Small intestine (tissue), 7 donors: ENCODE results near the gene CILP2. TPM values are rescaled to one million over a fixed set of nuclear protein-coding genes. Genes with fewer than 3 reads are reported as not detected.
A peak's percentile ranks its signal among the peaks of the same experiment; 100 is the strongest.

ENCODE experiments used
- DNase-seq, 2 donors: peaks; one replicate each; pipeline versions ENCODE4 v3.0.0 to v3.0.0-alpha.2; 2013
- FAIRE-seq: peaks from 2 replicates; lab custom pipeline; 2012; peaks lifted over from hg19 to GRCh38; lab: Jason Lieb, UNC
- H3K27ac ChIP-seq, 3 donors: one replicate each; pipeline ENCODE4 v1.5.1; 2013; ENCODE audit warnings: low read length in 2 of 3, mild to moderate bottlenecking in 2 of 3, control low read depth in 1 of 3, inconsistent platforms in 1 of 3, low read depth in 1 of 3, moderate library complexity in 1 of 3
- H3K27me3 ChIP-seq, 3 donors: one replicate each; pipeline ENCODE4 v1.6.1; 2013; ENCODE audit warnings: low read length in 3 of 3, inconsistent platforms in 1 of 3; ENCODE audit not compliant: control insufficient read depth in 3 of 3, insufficient read depth in 3 of 3
- H3K36me3 ChIP-seq, 3 donors: one replicate each; pipeline ENCODE4 v1.6.1; 2013; ENCODE audit warnings: low read length in 3 of 3, inconsistent platforms in 1 of 3, low read depth in 1 of 3, mild to moderate bottlenecking in 1 of 3, moderate library complexity in 1 of 3; ENCODE audit not compliant: control insufficient read depth in 3 of 3, insufficient read depth in 2 of 3
- H3K4me1 ChIP-seq, 3 donors: one replicate each; pipeline ENCODE4 v1.6.1; 2013; ENCODE audit warnings: low read length in 2 of 3, inconsistent platforms in 1 of 3, low read depth in 1 of 3, mild to moderate bottlenecking in 1 of 3, moderate library complexity in 1 of 3; ENCODE audit not compliant: control insufficient read depth in 3 of 3, insufficient read depth in 2 of 3
- H3K4me3 ChIP-seq, 3 donors: one replicate each; pipeline ENCODE4 v1.5.1; 2013; ENCODE audit warnings: low read length in 3 of 3, control low read depth in 1 of 3, inconsistent platforms in 1 of 3, low read depth in 1 of 3, mild to moderate bottlenecking in 1 of 3, moderate library complexity in 1 of 3
- H3K9me3 ChIP-seq, 2 donors: one replicate each; pipeline ENCODE4 v1.6.1; 2013; ENCODE audit warnings: low read depth in 1 of 2, low read length in 1 of 2; ENCODE audit not compliant: control insufficient read depth in 2 of 2, insufficient read depth in 1 of 2
- WGBS, 3 donors: extraction: QIAGEN DNeasy Blood & Tissue Kit; methylation state at CpG; one replicate each; pipeline ENCODE4 v1.1.7; 2013; 5-methylcytosine and 5-hydroxymethylcytosine counted together
- polyA plus RNA-seq, 4 donors: library from polyadenylated mRNA; stranded (reverse) in 3 of 4; unstranded in 1 of 4; fragments of 200-250 nt in 3 of 4; fragments of 120-200 nt in 1 of 4; gene quantifications; one replicate each; pipeline versions ENCODE4 v1.2.1 to v1.2.3, GENCODE V29; 2013
- donor health status: healthy with polysubstance abuse.
- donor health status: control.
- donor health status: control.
- donor health status: Bipolar disorder and iron deficiency.
- donor health status: healthy.

Gene CILP2
- polyA plus RNA-seq, 4 donors = 0.09 to 0.13 TPM; not detected in 2

DNA sequence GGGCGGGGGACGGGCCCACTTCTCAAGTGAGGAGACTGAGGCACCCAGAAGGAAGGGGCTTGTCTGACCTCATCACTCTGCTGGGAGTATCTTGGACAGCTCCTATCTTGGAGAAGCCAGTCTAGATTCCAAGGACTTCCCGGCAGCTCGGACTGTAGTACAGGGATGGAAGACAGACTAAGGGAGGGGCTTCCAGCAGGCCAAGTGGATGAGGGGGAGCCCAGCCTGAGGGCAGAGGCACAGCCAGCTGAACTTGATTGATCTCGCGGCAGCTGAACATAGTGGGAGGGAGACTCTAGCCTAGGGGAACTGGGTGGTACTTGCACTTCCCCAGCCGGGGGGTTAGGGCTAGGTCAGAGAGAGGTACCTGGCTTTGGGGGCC is 711 bp downstream of the CILP2 start:
- peaks cover 2 to 7% (median 5%) of the 10 kb centered on the region in 3 donors for H3K4me1 ChIP-seq
- H3K27me3 ChIP-seq = peaks cover 3 to 51% (median 5%) of the 10 kb centered on the region in 3 donors
- no peak overlapping the region for H3K27ac ChIP-seq
- FAIRE-seq (no peak), DNase-seq (no peak)
- H3K4me3 ChIP-seq = no peak overlapping the region
- H3K9me3 ChIP-seq = no peaks in the 10 kb centered on the region
- no peaks in the 10 kb centered on the region for H3K36me3 ChIP-seq
- 18 to 31% (median 22%) methylated on average over 7 of the region's 7 CpGs for WGBS, 3 donors

DNA sequence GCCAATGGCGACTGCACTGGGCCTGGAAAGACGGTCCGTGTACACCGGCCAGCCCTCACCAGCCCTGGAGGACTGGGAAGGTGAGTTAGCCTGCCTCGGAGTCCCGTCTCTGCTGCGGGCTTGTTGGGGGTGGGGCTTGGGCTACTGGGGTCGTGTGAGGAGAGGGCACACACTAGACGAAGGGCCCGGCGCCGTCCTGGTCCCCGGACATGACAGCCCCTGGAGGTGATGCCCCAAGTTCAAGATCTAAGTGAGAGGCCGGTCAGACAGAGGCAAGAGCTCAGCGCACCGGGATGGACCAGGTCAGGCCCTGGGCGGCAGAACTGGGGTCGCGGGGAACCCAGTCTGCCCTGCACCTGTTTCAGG is 1.6 kb downstream of the CILP2 start:
- peaks cover 3 to 51% (median 5%) of the 10 kb centered on the region in 3 donors for H3K27me3 ChIP-seq

DNA sequence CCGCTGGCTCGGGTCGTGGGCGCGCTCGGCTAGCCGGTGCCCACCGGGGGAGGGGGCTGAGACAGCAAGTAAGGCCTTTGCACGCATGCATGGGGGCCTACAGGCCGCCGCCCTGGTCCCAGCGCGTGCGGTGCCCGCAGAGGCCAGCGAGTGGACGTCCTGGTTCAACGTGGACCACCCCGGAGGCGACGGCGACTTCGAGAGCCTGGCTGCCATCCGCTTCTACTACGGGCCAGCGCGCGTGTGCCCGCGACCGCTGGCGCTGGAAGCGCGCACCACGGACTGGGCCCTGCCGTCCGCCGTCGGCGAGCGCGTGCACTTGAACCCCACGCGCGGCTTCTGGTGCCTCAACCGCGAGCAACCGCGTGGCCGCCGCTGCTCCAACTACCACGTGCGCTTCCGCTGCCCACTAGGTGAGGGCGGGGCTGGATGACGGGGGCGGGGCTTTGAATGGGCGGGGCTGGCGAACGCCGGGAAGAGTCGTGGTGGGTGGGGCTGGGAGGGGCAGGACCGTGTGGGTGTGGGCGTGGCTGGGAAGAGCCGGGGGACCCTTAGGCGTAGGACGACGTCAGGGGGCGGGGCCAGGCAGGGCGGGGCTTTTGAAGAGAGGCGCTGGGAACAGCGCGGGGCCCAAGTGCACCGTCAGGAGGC is 2.1 kb downstream of the CILP2 start:
- no peaks in the 10 kb centered on the region for H3K36me3 ChIP-seq
- peaks cover 3 to 51% (median 5%) of the 10 kb centered on the region in 3 donors for H3K27me3 ChIP-seq
- H3K4me3 ChIP-seq = no peak overlapping the region
- FAIRE-seq (no peak), DNase-seq (peak; percentile 69 to 84)
- no peaks in the 10 kb centered on the region for H3K9me3 ChIP-seq
- H3K4me1 ChIP-seq = peaks cover 2 to 7% (median 5%) of the 10 kb centered on the region in 3 donors
- no peak overlapping the region for H3K27ac ChIP-seq
- WGBS, 3 donors = 11 to 40% (median 27%) methylated on average over 44 to 74 of the region's 74 CpGs

More for the DNA sequence above, 1.6 kb downstream of the CILP2 start:
- WGBS, 3 donors = 23 to 40% (median 33%) methylated on average over 19 of the region's 19 CpGs
- H3K36me3 ChIP-seq = no peaks in the 10 kb centered on the region
- H3K4me1 ChIP-seq = peaks cover 2 to 7% (median 5%) of the 10 kb centered on the region in 3 donors
- no peaks in the 10 kb centered on the region for H3K9me3 ChIP-seq
- FAIRE-seq (no peak), DNase-seq (no peak)
- H3K27ac ChIP-seq = no peak overlapping the region
- H3K4me3 ChIP-seq = no peak overlapping the region

DNA sequence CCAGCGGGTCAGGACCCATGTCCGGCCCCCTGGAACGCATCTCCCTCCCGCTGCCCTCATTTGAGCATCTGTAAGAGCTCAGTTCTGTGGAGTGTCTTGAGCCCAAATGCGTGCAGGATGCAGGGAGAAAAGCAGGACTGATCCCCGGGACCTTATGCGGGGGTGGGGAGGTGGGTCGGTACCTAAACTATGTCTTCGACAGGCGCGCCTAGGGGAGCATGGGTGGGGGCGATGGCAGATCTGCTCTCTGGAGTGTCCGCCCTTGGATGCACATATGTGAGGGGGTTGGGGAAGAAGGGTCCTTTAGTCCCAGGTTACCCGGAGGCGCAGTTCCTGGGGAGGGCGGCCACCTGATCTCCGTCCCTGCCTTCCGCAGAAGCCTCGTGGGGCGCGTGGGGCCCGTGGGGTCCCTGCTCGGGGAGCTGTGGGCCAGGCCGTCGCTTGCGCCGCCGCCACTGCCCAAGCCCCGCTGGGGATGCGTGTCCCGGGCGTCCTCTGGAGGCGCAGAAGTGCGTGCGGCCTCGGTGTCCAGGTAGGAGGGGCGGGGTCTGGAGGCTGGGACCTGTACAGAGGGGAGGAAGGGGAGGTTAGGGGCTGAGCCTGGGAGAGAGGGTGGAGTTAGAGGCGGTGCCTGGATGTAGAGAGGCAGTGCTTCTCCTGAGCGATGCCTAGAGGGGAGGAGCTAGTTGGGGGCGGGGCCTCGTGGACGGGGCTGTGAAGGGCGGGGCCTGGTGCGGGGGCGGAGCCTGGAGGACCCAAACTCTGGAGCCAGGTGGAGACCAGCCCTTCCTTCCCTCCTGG is 2.9 kb downstream of the CILP2 start:
- Histone ChIP-seq H3K36me3 (no peaks in the 10 kb centered on the region), H3K4me3 (peak overlapping the region in 1 of 3 donors; percentile 39), H3K9me3 (no peaks in the 10 kb centered on the region), H3K27me3 (peaks cover 3 to 51% (median 5%) of the 10 kb centered on the region in 3 donors), H3K4me1 (peaks cover 2 to 7% (median 5%) of the 10 kb centered on the region in 3 donors), H3K27ac (no peak overlapping the region)
- 4 to 6% (median 5%) methylated on average over 35 to 45 of the region's 45 CpGs for WGBS, 3 donors
- no peak for FAIRE-seq
- peak; percentile 44 to 46 for DNase-seq

DNA sequence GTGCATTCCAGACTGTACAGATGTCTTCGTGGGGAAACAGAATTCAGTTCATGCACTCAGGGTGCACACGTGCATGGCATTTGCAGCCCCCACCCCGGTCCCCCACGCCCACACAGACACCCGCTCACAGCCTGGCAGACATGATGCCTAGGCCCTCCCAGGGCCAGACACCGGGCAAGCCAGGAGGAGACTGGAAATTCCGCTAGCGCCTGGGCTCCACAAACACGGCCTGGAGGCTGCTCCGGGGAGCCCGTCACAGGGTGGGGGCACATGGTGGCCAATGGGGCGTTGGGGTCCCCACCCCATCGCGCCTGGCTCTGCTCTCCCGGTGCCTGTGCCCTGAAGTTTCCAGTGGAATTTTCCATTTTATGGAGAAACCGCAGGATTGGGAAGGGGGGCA is 3.6 kb downstream of the CILP2 start:
- Histone ChIP-seq H3K27ac (no peak overlapping the region), H3K27me3 (peaks cover 3 to 48% (median 5%) of the 10 kb centered on the region in 3 donors), H3K4me3 (no peak overlapping the region), H3K4me1 (peaks cover 2 to 7% (median 5%) of the 10 kb centered on the region in 3 donors), H3K36me3 (no peaks in the 10 kb centered on the region), H3K9me3 (no peaks in the 10 kb centered on the region)
- 66 to 81% (median 78%) methylated on average over 15 to 16 of the region's 16 CpGs for WGBS, 3 donors
- no peak for DNase-seq
- FAIRE-seq = no peak

DNA sequence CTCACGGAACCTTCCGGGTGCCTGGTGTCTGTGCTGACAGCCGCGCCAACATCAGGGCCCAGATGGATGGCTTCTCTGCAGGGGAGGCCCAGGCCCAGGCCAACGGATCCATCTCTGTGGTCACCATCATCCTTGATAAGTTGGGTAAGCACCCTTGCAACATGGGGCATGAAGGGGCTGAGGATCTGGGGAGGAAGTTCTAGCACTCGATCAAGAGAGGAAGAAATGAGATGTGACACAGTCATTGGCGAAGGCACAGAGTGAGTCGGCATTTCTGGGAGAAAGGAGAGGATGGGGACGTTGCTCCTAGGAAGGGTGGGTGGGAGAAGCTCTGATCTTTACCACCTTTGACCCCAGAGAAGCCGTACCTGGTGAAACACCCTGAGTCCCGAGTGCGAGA is 4.4 kb downstream of the CILP2 start:
- Histone ChIP-seq H3K9me3 (no peaks in the 10 kb centered on the region), H3K36me3 (no peaks in the 10 kb centered on the region), H3K4me1 (peaks cover 2 to 7% (median 3%) of the 10 kb centered on the region in 3 donors), H3K27ac (no peak overlapping the region), H3K4me3 (no peak overlapping the region), H3K27me3 (peaks cover 3 to 41% (median 5%) of the 10 kb centered on the region in 3 donors)
- WGBS, 3 donors = 76 to 81% (median 79%) methylated on average over 12 of the region's 12 CpGs
- DNase-seq (no peak), FAIRE-seq (no peak)

DNA sequence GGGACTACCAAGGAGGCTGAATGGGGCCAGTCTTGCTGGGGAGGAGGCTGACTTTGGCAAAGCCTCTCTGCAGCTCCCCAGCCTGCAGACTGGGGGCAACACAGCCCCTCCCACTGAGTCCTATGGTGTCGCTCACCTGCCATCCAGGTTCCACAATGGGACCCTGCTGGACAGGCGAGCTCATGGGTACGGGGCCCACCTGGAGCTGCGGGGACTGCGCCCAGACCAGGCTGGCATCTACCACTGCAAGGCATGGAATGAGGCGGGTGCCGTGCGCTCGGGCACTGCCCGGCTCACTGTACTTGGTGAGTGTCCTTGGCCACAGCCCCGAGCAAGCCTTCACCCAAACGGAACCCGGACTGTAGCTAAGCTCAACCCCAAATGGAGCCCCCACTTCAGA is 5.0 kb downstream of the CILP2 start:
- Histone ChIP-seq H3K4me1 (peaks cover 2 to 7% (median 2%) of the 10 kb centered on the region in 3 donors), H3K27me3 (peaks cover 1 to 35% (median 3%) of the 10 kb centered on the region in 3 donors), H3K4me3 (no peak overlapping the region), H3K9me3 (no peaks in the 10 kb centered on the region), H3K27ac (no peak overlapping the region), H3K36me3 (no peaks in the 10 kb centered on the region)
- DNase-seq = no peak
- no peak for FAIRE-seq
- 89 to 95% (median 91%) methylated on average over 10 to 13 of the region's 13 CpGs for WGBS, 3 donors

DNA sequence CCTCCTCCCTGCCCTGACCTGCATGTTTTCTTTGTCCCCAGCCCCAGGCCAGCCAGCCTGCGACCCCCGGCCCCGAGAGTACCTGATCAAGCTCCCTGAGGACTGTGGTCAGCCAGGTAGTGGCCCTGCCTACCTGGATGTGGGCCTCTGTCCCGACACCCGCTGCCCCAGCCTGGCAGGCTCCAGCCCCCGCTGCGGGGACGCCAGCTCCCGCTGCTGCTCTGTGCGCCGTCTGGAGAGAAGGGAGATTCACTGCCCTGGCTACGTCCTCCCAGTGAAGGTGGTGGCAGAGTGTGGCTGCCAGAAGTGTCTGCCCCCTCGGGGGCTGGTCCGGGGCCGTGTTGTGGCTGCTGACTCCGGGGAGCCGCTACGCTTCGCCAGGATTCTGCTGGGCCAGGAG is 5.6 kb downstream of the CILP2 start:
- Histone ChIP-seq H3K4me3 (no peak overlapping the region), H3K9me3 (no peaks in the 10 kb centered on the region), H3K36me3 (no peaks in the 10 kb centered on the region), H3K27ac (no peak overlapping the region), H3K4me1 (peaks cover 0 to 4% (median 2%) of the 10 kb centered on the region in 3 donors), H3K27me3 (peaks cover 0 to 30% (median 3%) of the 10 kb centered on the region in 3 donors)
- DNase-seq (no peak), FAIRE-seq (no peak)
- WGBS, 3 donors = 86 to 90% (median 89%) methylated on average over 18 to 19 of the region's 19 CpGs
